ENCODE data around the gene PBX1. TPM values are rescaled to one million over a fixed set of nuclear protein-coding genes. Genes with fewer than 3 reads are reported as not detected.
A peak's percentile ranks its signal among the peaks of the same experiment; 100 is the strongest.

The PBX1 gene
- total and polyA plus RNA-seq, 2 experiments from 2014 or later = 40.0 to 104 TPM

DNA sequence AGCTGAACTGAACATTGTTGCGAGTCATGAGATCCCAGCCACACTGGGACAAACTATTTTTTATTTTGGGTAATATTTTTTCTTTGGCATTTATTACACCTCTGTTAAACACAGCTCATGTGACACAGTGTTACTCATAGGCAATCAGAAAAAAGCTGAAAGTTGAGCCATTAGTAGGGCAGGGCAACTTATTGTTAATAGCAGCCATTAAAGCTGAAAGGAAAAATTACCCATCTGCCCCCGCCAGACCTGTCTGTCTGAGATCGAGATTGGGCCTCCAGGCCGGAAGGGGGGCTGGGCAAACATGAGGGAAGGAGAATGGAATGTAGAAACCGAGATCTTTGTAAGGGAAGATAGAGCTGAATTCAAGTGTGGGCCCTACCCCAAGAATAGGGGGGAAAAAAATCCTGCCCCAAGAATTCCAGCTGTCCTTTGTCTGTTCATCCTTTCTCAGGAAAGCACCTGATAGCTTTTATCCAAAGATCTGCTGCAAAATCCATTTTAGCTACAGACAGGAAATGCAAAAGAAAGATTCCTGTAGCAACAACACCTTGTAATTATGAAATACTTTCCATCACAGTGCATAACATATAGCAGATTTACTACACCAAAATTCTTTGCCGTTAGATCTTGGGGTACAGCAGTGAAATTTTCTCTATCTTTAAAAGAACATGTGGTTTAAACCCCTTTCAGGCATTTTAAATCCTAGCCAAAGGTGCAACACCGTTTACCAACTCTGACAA is 212.8 kb downstream of the PBX1 start:
- no peaks in the 10 kb centered on the region for H3K9me2 ChIP-seq (ENCODE audit: insufficient read depth)
- H3K79me2 ChIP-seq (replicated peaks; ENCODE audit: insufficient read depth) = peaks cover 83% of the 10 kb centered on the region
- peak overlapping the region; percentile 64 for H3K27ac ChIP-seq (ENCODE audit: low read depth)
- ATAC-seq = peak; percentile 70
- Mint-ChIP-seq H3K27ac (peak overlapping the region; percentile 89; the same call in 1 of the 2 replicates), H3K27me3 (ENCODE audit: insufficient read depth, low read depth, poor library complexity) (peaks cover 6% of the 10 kb centered on the region), H3K9me3 (no peaks in the 10 kb centered on the region), H3K4me1 (peaks cover 66% of the 10 kb centered on the region), H3K4me3 (no peak overlapping the region; the same call in 2 of the 3 replicates), H3K36me3 (ENCODE audit: low read depth) (peaks cover 6% of the 10 kb centered on the region; the same call in 2 of the 3 replicates)
- DNase-seq (ENCODE audit: low spot score) = peak; percentile 70
- no peaks in the 10 kb centered on the region for H3K36me3 ChIP-seq (ENCODE audit: insufficient read depth)
- peak overlapping the region; percentile 54 for H3K4me2 ChIP-seq
- H3K4me3 ChIP-seq = no peak overlapping the region
- H4K20me1 ChIP-seq (replicated peaks; ENCODE audit: insufficient read depth) = peaks cover 6% of the 10 kb centered on the region; the same call in 1 of the 2 replicates
- no peak overlapping the region for H2AFZ ChIP-seq
- peaks cover 46% of the 10 kb centered on the region for H3K4me1 ChIP-seq (ENCODE audit: insufficient read depth)
- H3F3A ChIP-seq (replicated peaks; ENCODE audit: low read depth) = no peaks in the 10 kb centered on the region
- no peaks in the 10 kb centered on the region for H3K27me3 ChIP-seq (ENCODE audit: insufficient read depth)
- TF ChIP-seq, protein P1, sequence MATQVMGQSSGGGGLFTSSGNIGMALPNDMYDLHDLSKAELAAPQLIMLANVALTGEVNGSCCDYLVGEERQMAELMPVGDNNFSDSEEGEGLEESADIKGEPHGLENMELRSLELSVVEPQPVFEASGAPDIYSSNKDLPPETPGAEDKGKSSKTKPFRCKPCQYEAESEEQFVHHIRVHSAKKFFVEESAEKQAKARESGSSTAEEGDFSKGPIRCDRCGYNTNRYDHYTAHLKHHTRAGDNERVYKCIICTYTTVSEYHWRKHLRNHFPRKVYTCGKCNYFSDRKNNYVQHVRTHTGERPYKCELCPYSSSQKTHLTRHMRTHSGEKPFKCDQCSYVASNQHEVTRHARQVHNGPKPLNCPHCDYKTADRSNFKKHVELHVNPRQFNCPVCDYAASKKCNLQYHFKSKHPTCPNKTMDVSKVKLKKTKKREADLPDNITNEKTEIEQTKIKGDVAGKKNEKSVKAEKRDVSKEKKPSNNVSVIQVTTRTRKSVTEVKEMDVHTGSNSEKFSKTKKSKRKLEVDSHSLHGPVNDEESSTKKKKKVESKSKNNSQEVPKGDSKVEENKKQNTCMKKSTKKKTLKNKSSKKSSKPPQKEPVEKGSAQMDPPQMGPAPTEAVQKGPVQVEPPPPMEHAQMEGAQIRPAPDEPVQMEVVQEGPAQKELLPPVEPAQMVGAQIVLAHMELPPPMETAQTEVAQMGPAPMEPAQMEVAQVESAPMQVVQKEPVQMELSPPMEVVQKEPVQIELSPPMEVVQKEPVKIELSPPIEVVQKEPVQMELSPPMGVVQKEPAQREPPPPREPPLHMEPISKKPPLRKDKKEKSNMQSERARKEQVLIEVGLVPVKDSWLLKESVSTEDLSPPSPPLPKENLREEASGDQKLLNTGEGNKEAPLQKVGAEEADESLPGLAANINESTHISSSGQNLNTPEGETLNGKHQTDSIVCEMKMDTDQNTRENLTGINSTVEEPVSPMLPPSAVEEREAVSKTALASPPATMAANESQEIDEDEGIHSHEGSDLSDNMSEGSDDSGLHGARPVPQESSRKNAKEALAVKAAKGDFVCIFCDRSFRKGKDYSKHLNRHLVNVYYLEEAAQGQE (IDR thresholded peaks at IDR 0.05; ENCODE audit: unreplicated experiment) = no peak
- TF ChIP-seq, protein P2, sequence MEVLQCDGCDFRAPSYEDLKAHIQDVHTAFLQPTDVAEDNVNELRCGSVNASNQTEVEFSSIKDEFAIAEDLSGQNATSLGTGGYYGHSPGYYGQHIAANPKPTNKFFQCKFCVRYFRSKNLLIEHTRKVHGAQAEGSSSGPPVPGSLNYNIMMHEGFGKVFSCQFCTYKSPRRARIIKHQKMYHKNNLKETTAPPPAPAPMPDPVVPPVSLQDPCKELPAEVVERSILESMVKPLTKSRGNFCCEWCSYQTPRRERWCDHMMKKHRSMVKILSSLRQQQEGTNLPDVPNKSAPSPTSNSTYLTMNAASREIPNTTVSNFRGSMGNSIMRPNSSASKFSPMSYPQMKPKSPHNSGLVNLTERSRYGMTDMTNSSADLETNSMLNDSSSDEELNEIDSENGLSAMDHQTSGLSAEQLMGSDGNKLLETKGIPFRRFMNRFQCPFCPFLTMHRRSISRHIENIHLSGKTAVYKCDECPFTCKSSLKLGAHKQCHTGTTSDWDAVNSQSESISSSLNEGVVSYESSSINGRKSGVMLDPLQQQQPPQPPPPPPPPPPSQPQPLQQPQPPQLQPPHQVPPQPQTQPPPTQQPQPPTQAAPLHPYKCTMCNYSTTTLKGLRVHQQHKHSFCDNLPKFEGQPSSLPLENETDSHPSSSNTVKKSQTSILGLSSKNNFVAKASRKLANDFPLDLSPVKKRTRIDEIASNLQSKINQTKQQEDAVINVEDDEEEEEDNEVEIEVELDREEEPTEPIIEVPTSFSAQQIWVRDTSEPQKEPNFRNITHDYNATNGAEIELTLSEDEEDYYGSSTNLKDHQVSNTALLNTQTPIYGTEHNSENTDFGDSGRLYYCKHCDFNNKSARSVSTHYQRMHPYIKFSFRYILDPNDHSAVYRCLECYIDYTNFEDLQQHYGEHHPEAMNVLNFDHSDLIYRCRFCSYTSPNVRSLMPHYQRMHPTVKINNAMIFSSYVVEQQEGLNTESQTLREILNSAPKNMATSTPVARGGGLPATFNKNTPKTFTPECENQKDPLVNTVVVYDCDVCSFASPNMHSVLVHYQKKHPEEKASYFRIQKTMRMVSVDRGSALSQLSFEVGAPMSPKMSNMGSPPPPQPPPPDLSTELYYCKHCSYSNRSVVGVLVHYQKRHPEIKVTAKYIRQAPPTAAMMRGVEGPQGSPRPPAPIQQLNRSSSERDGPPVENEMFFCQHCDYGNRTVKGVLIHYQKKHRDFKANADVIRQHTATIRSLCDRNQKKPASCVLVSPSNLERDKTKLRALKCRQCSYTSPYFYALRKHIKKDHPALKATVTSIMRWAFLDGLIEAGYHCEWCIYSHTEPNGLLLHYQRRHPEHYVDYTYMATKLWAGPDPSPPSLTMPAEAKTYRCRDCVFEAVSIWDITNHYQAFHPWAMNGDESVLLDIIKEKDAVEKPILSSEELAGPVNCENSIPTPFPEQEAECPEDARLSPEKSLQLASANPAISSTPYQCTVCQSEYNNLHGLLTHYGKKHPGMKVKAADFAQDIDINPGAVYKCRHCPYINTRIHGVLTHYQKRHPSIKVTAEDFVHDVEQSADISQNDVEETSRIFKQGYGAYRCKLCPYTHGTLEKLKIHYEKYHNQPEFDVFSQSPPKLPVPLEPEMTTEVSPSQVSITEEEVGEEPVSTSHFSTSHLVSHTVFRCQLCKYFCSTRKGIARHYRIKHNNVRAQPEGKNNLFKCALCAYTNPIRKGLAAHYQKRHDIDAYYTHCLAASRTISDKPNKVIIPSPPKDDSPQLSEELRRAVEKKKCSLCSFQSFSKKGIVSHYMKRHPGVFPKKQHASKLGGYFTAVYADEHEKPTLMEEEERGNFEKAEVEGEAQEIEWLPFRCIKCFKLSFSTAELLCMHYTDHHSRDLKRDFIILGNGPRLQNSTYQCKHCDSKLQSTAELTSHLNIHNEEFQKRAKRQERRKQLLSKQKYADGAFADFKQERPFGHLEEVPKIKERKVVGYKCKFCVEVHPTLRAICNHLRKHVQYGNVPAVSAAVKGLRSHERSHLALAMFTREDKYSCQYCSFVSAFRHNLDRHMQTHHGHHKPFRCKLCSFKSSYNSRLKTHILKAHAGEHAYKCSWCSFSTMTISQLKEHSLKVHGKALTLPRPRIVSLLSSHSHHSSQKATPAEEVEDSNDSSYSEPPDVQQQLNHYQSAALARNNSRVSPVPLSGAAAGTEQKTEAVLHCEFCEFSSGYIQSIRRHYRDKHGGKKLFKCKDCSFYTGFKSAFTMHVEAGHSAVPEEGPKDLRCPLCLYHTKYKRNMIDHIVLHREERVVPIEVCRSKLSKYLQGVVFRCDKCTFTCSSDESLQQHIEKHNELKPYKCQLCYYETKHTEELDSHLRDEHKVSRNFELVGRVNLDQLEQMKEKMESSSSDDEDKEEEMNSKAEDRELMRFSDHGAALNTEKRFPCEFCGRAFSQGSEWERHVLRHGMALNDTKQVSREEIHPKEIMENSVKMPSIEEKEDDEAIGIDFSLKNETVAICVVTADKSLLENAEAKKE (CRISPR knock-in tag; IDR thresholded peaks at IDR 0.05) = no peak
- TF ChIP-seq POLR2AphosphoS5 (IDR thresholded peaks at IDR 0.05; ENCODE audit: low read depth) (no peak), NANOG (IDR thresholded peaks at IDR 0.05; ENCODE audit: borderline replicate concordance) (no peak), EZH2 (IDR thresholded peaks at IDR 0.05; ENCODE audit: low read depth, unreplicated experiment) (no peak), ZNF114 (CRISPR knock-in tag; IDR thresholded peaks at IDR 0.05) (no peak), EZH2phosphoT487 (IDR thresholded peaks at IDR 0.05; ENCODE audit: unreplicated experiment) (no peak), JUNB (IDR thresholded peaks at IDR 0.05; ENCODE audit: unreplicated experiment) (no peak), STAT1 (IDR thresholded peaks at IDR 0.05; ENCODE audit: unreplicated experiment) (no peak), ZNF331 (CRISPR knock-in tag; IDR thresholded peaks at IDR 0.05; ENCODE audit: low read depth) (no peak), CREB1 (CRISPR knock-in tag; IDR thresholded peaks at IDR 0.05; ENCODE audit: low read depth) (no peak)
- TF ChIP-seq, protein P3, sequence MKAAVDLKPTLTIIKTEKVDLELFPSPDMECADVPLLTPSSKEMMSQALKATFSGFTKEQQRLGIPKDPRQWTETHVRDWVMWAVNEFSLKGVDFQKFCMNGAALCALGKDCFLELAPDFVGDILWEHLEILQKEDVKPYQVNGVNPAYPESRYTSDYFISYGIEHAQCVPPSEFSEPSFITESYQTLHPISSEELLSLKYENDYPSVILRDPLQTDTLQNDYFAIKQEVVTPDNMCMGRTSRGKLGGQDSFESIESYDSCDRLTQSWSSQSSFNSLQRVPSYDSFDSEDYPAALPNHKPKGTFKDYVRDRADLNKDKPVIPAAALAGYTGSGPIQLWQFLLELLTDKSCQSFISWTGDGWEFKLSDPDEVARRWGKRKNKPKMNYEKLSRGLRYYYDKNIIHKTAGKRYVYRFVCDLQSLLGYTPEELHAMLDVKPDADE (IDR thresholded peaks at IDR 0.05) = no peak
- TF ChIP-seq, protein P4, sequence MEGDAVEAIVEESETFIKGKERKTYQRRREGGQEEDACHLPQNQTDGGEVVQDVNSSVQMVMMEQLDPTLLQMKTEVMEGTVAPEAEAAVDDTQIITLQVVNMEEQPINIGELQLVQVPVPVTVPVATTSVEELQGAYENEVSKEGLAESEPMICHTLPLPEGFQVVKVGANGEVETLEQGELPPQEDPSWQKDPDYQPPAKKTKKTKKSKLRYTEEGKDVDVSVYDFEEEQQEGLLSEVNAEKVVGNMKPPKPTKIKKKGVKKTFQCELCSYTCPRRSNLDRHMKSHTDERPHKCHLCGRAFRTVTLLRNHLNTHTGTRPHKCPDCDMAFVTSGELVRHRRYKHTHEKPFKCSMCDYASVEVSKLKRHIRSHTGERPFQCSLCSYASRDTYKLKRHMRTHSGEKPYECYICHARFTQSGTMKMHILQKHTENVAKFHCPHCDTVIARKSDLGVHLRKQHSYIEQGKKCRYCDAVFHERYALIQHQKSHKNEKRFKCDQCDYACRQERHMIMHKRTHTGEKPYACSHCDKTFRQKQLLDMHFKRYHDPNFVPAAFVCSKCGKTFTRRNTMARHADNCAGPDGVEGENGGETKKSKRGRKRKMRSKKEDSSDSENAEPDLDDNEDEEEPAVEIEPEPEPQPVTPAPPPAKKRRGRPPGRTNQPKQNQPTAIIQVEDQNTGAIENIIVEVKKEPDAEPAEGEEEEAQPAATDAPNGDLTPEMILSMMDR (conservative IDR thresholded peaks at IDR 0.05; ENCODE audit: low read depth in 2 of 2) = no peak

Measured in GM23338 (cell line).